ENCODE results near the gene TTC23L.
"Not testable (repeated sequence)": the region's sequence is repeated elsewhere in the genome, so short reads cannot be mapped to it uniquely, and the experiment has no call there.

TTC23L gene

DNA sequence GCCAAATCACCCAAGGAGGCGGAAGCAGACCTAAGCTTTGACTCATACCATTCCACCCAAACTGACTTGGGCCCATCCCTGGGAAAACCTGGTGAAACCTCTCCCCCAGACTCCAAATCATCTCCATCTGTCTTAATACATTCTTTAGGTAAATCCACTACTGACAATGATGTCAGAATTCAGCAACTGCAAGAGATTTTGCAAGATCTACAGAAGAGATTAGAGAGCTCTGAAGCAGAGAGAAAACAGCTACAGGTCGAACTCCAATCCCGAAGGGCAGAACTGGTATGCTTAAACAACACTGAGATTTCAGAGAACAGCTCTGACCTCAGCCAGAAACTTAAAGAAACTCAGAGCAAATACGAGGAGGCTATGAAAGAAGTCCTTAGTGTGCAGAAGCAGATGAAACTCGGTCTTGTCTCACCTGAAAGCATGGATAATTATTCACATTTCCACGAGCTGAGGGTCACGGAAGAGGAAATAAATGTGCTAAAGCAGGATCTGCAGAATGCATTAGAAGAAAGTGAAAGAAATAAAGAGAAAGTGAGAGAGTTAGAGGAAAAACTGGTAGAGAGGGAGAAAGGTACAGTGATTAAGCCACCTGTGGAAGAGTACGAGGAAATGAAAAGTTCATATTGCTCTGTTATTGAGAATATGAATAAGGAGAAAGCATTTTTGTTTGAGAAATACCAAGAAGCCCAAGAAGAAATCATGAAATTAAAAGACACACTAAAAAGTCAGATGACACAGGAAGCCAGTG, 15.8 kb upstream of the TTC23L start:
- H3K27me3 Mint-ChIP-seq (ENCODE audit: low read depth), result peaks cover 6% of the 10 kb centered on the region
- no peak overlapping the region for H3K4me3 Mint-ChIP-seq
- H3K4me1 Mint-ChIP-seq (ENCODE audit: low read depth), result peaks cover 3% of the 10 kb centered on the region
- H3K9me3 Mint-ChIP-seq, result no peaks in the 10 kb centered on the region
- H3K27ac Mint-ChIP-seq, result no peak overlapping the region
- no peaks in the 10 kb centered on the region for H3K36me3 Mint-ChIP-seq (ENCODE audit: low read depth)

DNA sequence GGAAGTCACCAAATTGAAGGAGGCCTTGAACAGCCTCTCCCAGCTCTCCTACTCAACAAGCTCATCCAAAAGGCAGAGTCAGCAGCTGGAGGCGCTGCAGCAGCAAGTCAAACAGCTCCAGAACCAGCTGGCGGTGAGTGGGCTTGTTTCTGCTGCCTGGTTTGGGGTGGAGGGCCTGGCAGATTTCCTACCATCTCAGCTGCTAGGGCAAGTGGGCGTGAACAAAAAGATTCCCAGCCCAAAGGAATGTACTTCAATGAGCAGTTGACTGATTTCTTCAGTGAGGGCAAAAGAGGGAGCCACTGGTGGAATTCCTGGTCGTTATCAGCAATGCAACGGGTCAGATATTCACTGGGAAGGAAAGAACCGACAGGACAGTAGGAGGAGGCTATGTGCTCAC, 12.6 kb upstream of the TTC23L start:
- Mint-ChIP-seq H3K9me3 (no peaks in the 10 kb centered on the region), H3K4me3 (no peak overlapping the region), H3K36me3 (ENCODE audit: low read depth) (no peaks in the 10 kb centered on the region), H3K27ac (no peak overlapping the region), H3K4me1 (ENCODE audit: low read depth) (peaks cover 3% of the 10 kb centered on the region), H3K27me3 (ENCODE audit: low read depth) (peaks cover 3% of the 10 kb centered on the region)

DNA sequence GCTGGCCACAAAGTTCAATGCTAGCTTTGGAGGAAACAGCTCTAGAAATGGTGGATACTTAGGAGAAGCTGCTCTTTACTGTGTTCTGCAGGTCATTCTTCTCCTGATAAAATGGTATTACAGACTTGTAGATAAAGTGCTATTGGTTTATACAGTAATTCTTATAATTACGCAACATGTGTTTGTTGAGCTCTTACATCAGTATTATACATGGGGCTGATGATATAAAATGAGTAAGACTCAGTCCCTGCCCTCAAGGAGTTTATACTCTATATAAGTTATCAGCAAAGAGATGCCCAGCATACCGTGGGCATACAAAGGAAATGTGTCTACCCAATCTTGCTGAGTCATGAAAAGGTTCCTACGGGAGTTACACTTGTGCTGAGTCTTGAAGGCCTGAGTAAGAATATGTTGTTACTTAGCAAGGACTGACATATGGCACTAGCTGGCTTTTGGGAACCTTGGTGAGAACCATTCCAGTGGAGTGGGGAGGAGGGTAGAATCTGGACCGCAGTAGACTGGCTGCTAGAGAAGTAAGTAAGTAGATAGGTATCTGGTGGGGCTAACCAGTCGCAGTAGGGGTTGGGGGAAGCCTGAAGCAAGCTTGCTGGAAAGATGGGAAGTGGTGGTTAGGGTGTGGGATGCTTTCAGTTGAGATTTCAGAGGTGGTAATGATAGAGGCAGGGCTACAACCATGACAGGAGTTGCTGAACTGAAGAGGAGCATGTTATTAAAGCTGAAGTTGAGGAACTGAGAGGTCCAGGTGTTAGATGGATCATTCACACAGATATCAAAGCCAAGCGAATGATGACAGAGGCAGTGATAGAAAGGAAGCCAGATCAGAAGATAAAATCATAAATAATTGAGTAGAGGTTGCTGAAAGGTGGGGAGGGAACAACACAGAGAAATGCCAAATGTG, 11.1 kb upstream of the TTC23L start:
- Mint-ChIP-seq H3K27ac (no peak overlapping the region), H3K4me3 (no peak overlapping the region), H3K36me3 (ENCODE audit: low read depth) (no peaks in the 10 kb centered on the region), H3K27me3 (ENCODE audit: low read depth) (peaks cover 3% of the 10 kb centered on the region), H3K4me1 (ENCODE audit: low read depth) (peaks cover 3% of the 10 kb centered on the region), H3K9me3 (no peaks in the 10 kb centered on the region)

DNA sequence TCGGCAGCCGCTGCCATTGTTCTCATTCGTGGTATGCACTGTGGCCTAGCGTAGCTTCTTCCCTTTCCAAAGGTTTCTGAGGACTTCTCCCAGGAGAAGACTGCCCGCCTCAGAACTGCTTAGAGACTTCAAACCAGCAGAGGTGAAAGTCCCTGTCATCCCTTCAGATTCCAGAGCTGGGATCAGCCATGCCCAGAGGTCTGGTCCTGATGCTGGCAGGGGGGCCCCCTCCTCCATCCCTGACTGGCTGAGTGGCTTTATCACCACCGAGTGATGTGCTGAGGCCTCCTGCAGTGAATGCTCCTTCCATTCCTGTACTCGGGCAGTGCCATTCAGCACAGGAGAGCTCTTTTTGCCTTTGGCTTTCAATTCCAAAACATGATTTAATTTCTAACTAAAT, 8.1 kb upstream of the TTC23L start:
- H3K36me3 Mint-ChIP-seq (ENCODE audit: low read depth); H3K4me1 Mint-ChIP-seq (ENCODE audit: low read depth); H3K9me3 Mint-ChIP-seq; H3K27ac Mint-ChIP-seq; H3K4me3 Mint-ChIP-seq: not testable (repeated sequence)
- peaks cover 10% of the 10 kb centered on the region for H3K27me3 Mint-ChIP-seq (ENCODE audit: low read depth)

DNA sequence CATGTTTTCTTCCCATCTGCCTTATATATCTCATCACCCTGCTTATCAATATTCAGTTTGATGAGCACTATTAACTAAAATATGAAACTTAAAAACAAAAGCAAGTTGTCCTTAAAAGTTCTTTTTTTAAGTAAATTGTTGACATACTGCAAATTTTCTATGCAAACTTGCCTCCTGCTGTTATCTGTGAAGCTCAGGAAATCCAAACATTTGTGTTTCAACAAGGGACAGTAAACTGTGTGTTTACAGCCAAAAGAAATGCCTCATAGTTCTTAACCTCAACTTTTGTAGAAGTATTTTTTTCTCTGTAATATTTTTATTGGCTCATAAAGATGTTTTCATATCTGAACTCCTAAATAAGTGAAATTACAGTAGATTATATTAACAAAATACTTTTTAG, 7.7 kb upstream of the TTC23L start:
- Mint-ChIP-seq H3K27me3 (ENCODE audit: low read depth) (peaks cover 10% of the 10 kb centered on the region), H3K9me3 (no peaks in the 10 kb centered on the region), H3K36me3 (ENCODE audit: low read depth) (no peaks in the 10 kb centered on the region), H3K4me1 (ENCODE audit: low read depth) (no peaks in the 10 kb centered on the region), H3K27ac (no peak overlapping the region), H3K4me3 (no peak overlapping the region)

DNA sequence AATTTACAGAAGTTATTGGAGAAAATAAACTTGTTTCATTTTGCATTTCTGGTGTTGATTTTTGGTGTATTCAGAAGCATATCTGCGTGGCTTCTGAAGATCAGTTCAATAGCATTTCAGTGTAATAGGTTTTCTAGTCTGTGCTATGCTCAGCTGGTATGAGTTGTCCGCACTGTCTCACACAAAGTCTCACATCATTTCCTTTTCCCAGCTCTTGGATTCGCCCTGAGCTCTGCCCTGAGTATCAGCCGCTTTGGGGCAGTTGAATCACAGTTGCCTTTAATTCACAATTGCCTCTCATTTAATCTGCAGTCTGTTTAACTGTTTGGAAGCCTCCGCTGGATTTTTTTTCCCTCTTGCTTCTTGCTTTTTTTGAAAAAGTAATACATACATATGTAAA, 6.4 kb upstream of the TTC23L start:
- no peaks in the 10 kb centered on the region for H3K4me1 Mint-ChIP-seq (ENCODE audit: low read depth)
- no peaks in the 10 kb centered on the region for H3K9me3 Mint-ChIP-seq
- peaks cover 12% of the 10 kb centered on the region for H3K27me3 Mint-ChIP-seq (ENCODE audit: low read depth)
- no peak overlapping the region for H3K4me3 Mint-ChIP-seq
- no peak overlapping the region for H3K27ac Mint-ChIP-seq
- H3K36me3 Mint-ChIP-seq (ENCODE audit: low read depth), result no peaks in the 10 kb centered on the region

DNA sequence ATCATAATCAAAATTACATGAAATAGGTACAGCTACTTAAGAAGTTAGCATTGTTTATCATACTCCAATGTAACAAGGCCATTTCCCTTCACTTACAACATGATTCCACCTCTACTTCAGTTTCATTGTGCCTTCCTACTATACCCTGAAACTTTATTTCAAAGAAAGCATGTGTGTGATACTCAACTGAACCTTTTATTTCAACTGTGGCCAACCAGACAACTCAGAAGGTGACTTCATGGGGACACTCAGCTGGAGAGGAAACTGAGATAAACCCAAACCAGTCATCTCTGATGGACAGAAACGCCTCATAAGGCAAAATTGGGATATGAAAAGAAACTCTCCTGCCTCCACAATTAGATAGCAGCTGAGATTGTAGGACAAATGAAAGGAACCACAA, 5.9 kb upstream of the TTC23L start:
- H3K27ac Mint-ChIP-seq, result no peak overlapping the region
- no peaks in the 10 kb centered on the region for H3K9me3 Mint-ChIP-seq
- no peaks in the 10 kb centered on the region for H3K36me3 Mint-ChIP-seq (ENCODE audit: low read depth)
- no peak overlapping the region for H3K4me3 Mint-ChIP-seq
- H3K27me3 Mint-ChIP-seq (ENCODE audit: low read depth), result peaks cover 12% of the 10 kb centered on the region
- H3K4me1 Mint-ChIP-seq (ENCODE audit: low read depth), result peaks cover under 1% of the 10 kb centered on the region

DNA sequence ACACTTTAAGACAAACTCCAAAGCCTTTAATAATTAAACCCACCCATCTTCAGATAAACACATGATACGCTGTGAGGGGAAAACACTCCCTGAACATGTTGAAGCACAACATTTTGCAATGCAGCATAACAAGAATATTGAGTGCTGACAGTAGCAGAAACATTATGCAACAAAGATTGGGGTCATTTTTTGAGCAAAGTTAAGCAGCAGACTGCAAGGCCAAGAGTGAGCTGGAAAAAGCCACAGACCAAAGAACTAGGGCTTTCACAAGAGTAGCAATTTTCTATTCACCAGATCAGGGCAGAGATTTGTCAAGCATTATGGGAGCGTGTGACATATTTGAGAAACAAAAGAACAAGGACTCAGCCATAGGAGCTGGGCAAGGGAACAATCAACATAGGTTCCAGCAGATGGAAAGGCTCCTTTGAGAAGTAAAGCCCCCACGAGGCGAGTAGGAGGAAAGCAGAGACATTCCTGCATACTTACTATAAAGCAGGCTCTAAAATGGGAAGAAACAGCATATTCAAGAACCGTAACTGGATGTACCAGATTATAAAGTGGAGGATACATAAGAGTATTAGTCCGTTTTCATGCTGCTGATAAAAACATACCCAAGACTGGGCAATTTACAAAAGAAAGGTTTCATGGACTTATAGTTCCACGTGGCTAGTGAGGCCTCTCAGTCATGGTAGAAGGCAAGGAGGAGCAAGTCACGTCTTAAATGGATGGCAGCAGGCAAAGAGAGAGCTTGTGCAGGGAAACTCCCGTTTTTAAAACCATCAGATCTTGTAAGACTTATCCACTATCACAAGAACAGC, 4.8 kb upstream of the TTC23L start:
- H3K4me1 Mint-ChIP-seq (ENCODE audit: low read depth), result peaks cover 8% of the 10 kb centered on the region
- H3K4me3 Mint-ChIP-seq, result no peak overlapping the region
- H3K36me3 Mint-ChIP-seq (ENCODE audit: low read depth), result peaks cover 1% of the 10 kb centered on the region

DNA sequence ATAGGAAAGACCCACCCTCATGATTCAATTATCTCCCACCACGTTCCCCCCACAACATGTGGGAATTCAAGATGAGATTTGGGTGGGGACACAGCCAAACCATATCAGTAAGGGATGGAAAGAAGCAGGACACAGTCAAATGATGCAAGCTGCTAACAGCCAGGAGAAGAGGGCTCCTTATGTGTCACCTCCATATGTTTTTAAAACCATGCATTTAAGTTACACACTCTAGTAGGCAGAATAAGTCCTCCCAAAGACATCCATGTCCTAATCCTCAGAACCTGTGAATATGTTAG, 4.2 kb upstream of the TTC23L start:
- H3K9me3 Mint-ChIP-seq, result no peaks in the 10 kb centered on the region
- H3K36me3 Mint-ChIP-seq (ENCODE audit: low read depth), result peaks cover 1% of the 10 kb centered on the region
- H3K27ac Mint-ChIP-seq, result no peak overlapping the region
- no peak overlapping the region for H3K4me3 Mint-ChIP-seq
- peaks cover 12% of the 10 kb centered on the region for H3K27me3 Mint-ChIP-seq (ENCODE audit: low read depth)
- H3K4me1 Mint-ChIP-seq (ENCODE audit: low read depth), result peaks cover 12% of the 10 kb centered on the region

More for the DNA sequence above, 4.8 kb upstream of the TTC23L start:
- H3K27ac Mint-ChIP-seq, result no peak overlapping the region
- H3K27me3 Mint-ChIP-seq (ENCODE audit: low read depth), result peaks cover 12% of the 10 kb centered on the region
- no peaks in the 10 kb centered on the region for H3K9me3 Mint-ChIP-seq

DNA sequence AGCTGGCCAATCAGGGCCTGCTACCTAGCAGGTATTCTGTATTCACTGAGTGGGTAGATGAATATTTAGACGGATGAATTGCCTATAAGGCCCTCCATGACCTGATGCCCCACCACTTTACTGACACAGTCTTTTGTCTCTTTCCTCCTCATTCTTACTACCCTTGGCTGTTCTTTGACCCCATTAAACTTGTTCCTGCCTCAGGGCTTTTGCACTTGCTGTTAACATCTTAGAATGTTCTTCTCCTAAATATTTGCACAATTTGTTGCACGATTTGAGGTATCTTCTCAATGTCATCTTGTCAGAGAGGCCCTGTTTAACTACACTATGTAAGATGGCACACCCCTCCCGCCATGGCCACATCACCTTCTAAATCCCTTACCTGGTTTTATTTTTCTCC, 3.3 kb upstream of the TTC23L start:
- Mint-ChIP-seq H3K4me3 (no peak overlapping the region), H3K9me3 (no peaks in the 10 kb centered on the region), H3K27ac (no peak overlapping the region), H3K27me3 (ENCODE audit: low read depth) (peaks cover 12% of the 10 kb centered on the region), H3K36me3 (ENCODE audit: low read depth) (peaks cover 1% of the 10 kb centered on the region), H3K4me1 (ENCODE audit: low read depth) (peaks cover 12% of the 10 kb centered on the region)

DNA sequence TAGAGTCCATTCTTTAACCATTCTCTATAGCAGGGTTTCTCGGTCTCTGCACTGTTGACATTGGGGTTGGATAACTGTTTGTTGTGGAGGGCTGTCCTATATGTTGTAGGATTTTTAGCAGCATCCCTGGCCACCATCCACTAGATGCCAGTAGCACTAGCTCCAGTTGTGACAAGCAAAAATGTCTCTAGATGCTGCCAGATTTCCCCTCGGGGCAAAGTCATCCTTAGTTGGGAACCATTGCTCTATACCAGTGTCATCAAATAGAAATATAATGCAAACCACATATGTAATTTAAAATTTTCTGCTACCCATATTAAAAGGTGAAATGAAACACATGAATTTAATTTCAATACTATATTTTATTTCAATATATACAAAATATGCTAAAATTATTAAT, 2.9 kb downstream of the TTC23L start:
- Mint-ChIP-seq H3K27ac (no peak overlapping the region), H3K36me3 (ENCODE audit: low read depth) (peaks cover 1% of the 10 kb centered on the region), H3K9me3 (no peaks in the 10 kb centered on the region), H3K27me3 (ENCODE audit: low read depth) (peaks cover 7% of the 10 kb centered on the region), H3K4me3 (no peak overlapping the region), H3K4me1 (ENCODE audit: low read depth) (peaks cover 12% of the 10 kb centered on the region)

DNA sequence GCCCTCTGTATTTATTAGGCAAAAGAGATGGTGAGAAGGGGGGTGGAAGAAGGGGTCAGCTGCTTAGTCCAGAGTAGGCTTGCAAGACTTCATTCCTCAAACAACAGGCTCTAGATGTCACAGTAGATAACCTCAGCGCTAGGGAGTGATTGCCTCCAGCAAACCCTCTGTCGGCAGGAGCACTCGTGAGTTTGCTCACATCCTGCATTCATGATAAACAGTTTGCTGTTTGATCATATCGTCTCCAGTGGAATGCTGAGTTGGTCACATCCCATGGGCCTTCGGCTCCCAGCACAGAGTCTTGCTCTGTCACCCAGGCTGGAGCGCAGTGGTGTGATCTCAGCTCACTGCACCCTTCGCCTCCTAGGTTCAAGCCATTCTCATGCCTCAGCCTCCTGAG, 3.6 kb downstream of the TTC23L start:
- Mint-ChIP-seq H3K27me3 (ENCODE audit: low read depth) (peaks cover 7% of the 10 kb centered on the region), H3K4me3 (no peak overlapping the region), H3K9me3 (no peaks in the 10 kb centered on the region), H3K4me1 (ENCODE audit: low read depth) (peaks cover 12% of the 10 kb centered on the region), H3K36me3 (ENCODE audit: low read depth) (peaks cover 1% of the 10 kb centered on the region), H3K27ac (no peak overlapping the region)

DNA sequence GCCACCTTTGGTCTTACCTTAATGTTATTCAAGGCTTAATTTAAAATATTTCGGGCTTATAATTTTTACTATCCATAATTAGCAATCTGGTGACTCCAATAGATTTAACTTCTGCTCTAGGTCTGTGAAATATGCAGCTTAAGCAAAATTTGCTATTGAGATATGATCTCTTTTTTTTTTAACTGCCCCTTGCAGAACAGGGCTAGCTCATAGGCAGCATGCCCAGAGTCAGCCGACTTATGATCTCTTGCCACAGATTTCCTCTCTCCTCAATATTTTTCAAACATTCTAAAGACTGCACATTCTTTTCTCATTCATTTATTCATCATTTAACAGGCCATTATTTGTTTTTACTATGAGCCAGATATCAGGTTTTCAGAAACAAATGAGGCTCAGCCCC, 4.5 kb downstream of the TTC23L start:
- H3K4me3 Mint-ChIP-seq, result no peak overlapping the region
- H3K4me1 Mint-ChIP-seq (ENCODE audit: low read depth), result peaks cover 8% of the 10 kb centered on the region
- H3K27ac Mint-ChIP-seq, result no peak overlapping the region
- peaks cover 9% of the 10 kb centered on the region for H3K27me3 Mint-ChIP-seq (ENCODE audit: low read depth)
- no peaks in the 10 kb centered on the region for H3K36me3 Mint-ChIP-seq (ENCODE audit: low read depth)
- H3K9me3 Mint-ChIP-seq, result no peaks in the 10 kb centered on the region

DNA sequence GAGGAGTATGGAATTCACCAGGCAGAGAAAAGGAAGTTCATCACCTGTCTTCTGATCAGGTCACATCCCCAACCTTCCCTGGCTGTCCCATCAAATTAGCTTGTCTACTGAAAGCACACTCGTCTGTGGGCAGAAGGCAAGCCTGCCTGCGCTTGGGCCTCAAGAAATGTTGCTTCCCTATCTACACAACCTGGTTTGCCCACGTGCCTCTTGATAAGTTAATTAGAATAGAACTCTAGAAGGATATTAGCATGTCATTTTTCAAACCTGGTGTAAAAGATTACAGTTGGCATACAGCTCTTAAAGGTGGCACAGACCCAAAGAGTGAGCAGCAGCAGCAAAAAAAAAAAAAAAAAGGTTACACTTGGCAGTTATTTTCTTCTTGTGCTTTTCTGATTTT, 5.1 kb downstream of the TTC23L start:
- Mint-ChIP-seq H3K36me3 (ENCODE audit: low read depth) (no peaks in the 10 kb centered on the region), H3K4me1 (ENCODE audit: low read depth) (peaks cover 4% of the 10 kb centered on the region), H3K4me3 (no peak overlapping the region), H3K27ac (no peak overlapping the region), H3K9me3 (no peaks in the 10 kb centered on the region), H3K27me3 (ENCODE audit: low read depth) (peaks cover 11% of the 10 kb centered on the region)
